Cortex of kidney (tissue), 1 donor: Measurements from ENCODE around the gene LPIN1.

Source experiments
- DNase-seq: peaks from one replicate; lab custom pipeline; 2025; lab: John Stamatoyannopoulos, UW

LPIN1 gene

DNA sequence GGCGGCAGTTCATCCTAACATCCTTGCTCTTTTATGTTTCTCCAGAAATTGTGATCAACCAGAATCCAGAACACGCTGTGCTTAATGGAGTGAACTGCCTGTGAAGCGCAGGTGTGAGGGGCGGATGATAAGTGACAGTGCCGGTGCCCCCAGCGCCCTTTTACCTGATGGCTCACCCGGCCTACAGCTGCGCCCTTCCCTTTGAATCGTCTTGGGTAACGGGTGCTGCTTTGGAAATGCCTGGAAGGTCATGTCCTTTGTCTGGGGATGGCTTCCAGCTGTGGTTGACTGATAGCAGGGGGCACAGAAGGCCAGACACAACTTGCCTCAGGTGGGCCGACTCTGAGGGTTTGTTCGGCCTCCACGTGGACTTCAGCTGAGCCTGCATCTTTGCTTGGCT is 119.4 kb downstream of the LPIN1 start:
- no peak for DNase-seq

DNA sequence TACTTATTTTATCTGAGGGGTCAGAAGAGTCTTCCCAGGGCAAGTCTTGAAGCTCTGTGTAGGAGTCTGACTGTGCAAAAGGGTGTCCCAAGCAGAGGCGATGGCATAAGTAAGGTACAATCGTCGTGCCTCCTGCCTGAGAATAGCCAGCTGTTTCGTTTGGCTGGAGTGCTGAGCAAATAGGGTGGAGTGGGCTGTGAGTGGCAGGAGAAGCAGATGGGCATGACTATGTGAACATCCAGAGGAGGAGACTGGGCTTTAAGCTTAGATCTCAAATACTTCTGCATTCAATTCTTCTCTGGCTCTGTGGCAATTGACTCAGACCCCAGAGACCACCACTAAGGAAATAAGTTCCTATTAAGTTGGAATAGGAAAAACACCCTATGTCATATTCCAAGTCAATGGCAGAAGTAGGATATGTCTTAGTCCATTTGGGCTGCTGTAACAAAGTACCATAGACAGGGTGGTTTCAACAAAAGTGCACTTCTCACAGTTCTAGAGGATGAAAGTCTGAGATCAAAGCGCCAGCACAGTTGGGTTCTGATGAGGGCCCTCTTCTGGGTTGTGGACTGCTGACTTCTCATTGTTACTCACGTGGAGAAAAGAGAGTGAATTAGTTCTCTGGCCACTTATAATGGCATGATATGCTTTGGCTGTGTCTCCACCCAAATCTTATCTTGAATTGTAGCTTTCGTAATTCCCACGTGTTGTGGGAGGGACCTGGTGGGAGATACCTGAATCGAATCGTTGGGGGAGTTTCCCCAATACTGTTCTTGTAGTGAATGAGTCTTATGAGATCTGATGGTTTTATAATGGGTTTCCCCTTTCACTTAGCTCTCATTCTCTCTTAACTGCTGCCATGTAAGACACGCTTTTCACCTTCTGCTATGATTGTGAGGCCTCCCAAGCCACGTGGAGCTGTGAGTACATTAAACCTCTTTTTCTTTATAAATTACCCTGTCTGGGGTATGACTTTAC is 120.2 kb downstream of the LPIN1 start:
- no peak for DNase-seq

DNA sequence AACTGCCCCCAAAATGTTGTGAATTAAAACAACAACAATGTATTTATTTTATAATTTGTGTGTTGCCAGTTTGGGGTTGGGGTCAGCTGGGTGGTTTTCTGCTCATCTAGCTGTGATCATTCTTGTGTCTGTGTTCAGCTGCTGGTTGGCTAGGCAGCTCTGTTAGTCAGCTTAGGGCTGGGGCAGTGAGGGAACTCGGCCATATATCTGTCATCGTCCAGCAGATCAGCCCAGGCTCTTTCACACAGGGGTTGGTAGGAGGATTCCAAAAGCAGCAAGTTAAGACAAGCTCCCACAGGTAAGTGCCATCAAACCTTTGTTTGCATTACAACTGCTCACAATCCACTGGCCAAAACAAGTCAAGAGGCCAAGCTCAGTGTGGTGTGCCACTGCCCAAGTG is 121.5 kb downstream of the LPIN1 start:
- DNase-seq, result no peak

DNA sequence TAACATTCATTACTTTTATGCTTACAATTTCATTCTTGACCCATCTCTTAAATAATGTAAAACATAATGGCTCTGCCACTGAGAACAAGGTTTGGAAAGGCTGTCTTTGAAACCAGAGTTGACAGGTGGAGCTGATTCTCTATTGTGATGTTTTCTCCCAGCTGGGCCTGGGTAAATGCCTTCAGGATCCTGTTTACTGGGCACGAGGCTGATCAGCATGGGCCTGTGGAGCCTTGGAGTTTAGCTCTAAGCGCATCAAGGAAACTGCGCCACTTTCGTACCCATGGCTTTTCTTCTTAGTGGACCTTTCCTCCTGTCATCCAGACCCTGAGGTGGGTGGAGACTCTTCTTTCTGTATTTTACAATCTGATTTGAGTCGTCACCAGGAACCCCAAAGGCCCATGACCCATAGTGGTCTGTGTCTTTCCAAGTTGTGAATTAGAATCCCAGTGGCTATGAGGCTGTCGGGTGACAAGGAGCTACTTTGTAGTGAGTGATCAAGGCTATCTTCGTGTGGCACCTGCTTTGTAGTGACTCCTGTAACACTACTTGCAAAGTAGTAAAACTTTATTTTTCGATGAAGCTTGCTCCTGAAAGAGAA is 123.1 kb downstream of the LPIN1 start:
- no peak for DNase-seq

DNA sequence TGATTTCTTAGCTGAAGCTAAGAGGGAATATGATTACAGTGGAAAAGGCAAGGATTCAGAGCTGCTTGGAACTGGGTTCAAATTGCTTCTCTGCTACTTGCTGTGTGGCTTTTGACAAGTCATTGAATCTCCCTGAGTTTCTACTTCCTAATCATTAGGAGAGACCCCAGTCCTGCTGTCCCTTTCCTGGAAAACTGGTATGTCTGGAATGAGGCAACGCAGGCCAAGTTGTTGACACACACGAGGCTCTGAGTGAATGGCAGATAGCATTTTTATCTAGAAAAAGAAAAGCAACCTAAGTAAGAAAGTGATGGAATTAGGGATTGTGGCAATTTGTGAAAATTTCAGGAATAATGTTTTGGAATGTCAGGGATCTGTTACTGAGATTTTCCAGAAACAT is 123.6 kb downstream of the LPIN1 start:
- no peak for DNase-seq

DNA sequence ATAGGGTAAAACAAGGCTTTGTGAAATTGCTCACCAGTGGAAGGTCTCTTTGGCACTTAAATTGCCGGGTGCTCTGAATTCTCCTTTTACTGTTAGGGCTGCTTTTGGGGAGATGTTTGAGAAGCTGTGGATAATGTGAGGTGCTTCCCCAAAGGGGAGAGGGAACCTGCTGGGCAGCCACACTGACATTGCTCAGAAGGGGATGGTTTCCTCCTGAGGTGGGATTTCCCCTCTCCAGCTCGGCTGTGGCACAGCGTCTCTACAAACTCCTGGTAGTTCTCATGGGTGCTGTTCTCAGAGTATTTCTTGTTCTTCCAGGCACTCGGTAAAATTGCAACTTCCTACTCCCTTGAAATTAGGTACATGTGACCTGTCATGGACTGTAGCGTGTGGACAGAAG is 124.2 kb downstream of the LPIN1 start:
- no peak for DNase-seq

DNA sequence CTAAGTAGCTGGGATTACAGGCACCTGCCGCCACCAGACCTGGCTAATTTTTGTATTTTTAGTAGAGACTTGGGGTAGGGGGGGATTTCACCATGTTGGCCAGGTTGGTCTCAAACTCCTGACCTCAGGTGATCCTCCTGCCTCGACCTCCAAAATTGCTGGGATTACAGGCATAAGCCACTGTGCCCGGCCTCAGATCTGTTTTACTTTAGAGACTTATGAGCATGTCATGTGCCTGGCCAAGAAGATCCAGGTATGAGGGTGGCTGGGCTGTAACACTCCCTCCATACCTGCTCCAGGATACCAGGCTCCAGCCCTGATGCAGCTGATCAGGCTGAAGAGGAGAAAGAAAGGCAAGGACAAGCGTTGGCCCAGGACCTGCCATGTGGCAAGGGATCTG is 125.0 kb downstream of the LPIN1 start:
- DNase-seq, result no peak

DNA sequence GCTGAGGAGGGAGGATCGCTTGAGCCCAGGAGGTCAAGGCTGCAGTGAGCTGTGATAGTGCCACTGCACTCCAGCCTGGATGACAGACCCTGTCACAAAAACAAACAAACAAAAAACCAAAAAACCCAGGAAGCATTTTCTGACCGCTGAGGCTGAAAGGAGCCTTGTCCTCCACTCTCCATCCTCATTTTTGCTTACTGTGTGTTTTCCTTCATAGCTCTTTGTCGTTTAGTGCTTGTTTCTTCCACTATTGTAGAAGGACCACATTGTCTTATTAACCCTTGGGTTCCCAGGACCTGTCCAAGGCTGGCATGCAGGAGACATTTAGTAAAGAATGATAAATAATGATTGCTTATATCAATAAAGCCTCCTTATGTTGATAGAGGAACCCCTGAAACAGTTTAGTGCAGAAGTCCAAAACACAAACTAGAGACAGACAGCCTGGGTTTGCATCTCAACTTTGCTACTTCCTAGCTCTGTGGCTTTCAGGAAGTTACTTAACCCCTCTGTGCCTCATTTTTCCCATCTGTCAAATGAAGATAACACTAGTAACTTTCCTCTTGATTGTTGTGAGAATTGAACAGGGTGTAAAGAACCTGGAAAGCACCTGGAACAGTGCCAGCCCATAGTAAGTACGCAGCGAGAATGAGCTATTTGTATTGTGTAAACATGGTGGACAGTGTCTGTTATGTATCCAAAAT is 126.0 kb downstream of the LPIN1 start:
- DNase-seq, result no peak

DNA sequence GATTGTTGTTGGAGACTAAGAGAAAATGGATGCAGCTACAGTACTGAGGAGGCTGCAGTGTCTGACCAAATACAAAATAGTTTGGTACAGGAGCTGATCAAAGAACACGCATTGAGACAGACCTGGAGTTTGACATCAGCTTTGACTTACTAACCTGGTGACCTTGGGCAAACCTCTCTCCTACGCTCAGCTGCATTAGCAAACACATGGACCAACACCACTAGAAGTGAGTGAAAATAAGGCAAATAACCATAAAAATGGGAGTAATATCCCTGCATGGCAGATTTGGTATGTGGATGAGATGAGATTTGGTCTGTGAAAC is 126.5 kb downstream of the LPIN1 start:
- DNase-seq, result no peak

DNA sequence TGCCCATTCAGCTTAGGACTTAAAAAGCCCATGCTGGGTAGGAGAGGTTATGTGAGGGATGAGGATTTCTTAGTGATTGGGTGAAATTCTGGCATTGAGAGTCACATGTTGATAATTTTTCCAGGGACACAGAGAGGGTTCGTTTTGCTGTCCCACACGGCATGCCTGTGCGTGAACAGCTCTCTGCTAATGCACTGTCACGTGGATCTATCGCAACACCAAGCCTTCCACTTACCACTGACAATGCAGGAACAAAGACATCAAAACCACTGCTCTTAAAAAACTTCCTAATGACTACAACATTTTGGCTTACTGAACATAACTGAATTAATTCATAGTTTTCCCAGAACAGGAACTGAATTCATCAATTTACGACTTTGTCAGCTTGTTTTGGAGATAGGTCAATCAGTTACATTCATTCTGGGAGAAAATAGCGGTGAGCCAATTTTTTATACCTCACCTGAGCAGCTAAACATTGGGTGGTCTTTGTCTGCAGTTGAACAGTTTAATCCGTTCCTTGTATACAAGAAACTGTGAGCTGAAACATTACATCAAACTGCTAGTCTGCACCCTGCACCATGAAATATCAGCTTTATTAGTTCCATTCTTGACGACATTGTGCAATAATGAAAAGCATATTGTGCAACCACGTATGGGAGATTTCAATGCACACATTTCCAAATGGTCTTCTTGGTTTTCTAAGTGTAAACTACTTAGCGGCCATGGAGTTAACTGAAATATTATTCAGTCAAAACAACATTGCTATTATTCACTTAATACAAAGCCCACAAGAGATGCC is 127.1 kb downstream of the LPIN1 start:
- no peak for DNase-seq

DNA sequence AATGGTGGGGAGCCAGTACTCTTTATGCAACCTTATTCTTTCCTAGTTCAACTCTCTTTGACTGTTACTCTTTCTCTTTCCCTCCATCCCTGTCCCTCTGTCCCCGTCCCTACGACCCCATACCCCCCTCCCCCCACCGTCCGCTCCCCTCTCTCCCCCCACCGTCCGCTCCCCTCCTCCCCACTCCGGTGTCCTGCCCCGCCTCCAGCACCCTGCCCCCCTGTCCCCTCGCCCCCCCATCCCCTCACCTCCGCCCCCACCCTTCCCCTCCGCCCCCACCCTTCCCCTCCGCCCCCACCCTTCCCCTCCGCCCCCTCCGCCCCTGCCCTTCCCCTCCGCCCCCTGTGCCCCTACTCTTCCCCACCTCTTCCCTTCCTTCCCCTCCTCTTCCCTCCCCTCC is 128.4 kb downstream of the LPIN1 start:
- DNase-seq, result no peak

DNA sequence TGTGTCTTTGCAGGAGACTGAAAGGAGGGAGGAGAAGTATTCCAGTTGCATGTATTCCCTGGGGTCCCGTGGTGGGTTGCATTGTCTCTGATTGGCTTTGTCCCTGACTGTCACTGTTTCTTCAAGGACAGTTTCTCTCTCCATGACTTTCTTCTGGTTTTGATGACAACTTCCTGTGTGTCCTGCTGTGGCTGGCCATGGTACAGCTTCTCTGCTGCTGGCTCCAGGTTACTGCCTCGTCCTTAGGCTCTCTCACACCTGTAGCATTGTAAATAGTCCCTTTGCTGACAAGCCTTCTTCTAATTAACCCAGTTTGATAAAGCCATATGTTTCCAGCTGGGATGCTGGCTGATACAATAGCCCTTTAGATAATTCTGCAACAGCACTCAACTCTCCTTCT is 129.0 kb downstream of the LPIN1 start:
- no peak for DNase-seq

DNA sequence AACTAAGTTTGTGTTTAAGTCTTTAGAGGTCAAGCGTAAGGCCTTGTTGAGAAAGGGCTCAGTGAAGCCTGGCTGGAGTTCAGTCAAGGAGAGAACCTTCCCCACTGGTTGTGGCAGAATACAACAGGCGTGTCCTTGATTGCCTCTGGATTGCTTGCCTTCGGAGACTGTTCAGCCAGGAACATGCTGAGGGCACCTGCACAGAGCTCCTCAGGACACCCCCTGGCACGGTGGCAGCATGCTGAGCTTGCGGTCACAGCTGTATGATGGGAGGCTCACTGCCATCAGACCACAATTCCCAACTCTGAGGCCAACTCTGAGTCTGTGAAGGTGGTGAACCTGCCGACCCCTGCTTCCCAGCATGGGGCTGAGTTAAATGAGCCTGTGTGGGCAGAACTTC is 130.0 kb downstream of the LPIN1 start:
- DNase-seq, result no peak

DNA sequence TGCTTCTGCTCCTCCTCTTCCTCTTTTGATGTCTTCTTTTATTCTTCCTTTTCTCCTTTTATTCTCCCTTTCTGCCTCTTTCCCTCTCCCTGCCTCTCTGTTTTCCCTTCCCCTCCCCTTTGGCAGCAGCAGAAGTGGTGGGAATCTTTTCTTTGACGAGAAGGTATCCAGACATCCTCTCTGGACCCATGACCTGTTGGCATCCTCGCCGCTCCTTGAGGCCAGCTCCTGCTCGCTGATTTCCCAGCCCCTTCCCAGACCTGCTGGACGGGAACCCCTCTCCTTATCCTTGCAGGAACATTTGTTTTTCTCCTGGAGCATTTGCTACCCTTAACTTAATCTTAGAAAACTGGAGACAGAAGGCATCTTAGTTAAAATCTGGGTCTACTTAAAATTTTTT is 130.5 kb downstream of the LPIN1 start:
- DNase-seq, result no peak
